Myocyte (in vitro differentiated cells): ENCODE measurements around the gene PXMP4. TPM values are rescaled to one million over a fixed set of nuclear protein-coding genes. Genes with fewer than 3 reads are reported as not detected.
"Not testable (repeated sequence)": the region's sequence is repeated elsewhere in the genome, so short reads cannot be mapped to it uniquely, and the experiment has no call there.

Experiments used
- DNase-seq: peaks from one replicate; pipeline ENCODE4 v3.0.0-alpha.2; 2012; ENCODE audit warnings: low read depth
- total RNA-seq: library from RNA; depleted of rRNA; stranded (reverse); fragments of >200 nt; gene quantifications from 2 replicates; pipeline ENCODE4 v1.2.3, GENCODE V29; 2014

PXMP4 gene
- total RNA-seq, 1 donor from 2014 or later = 6.4 TPM

DNA sequence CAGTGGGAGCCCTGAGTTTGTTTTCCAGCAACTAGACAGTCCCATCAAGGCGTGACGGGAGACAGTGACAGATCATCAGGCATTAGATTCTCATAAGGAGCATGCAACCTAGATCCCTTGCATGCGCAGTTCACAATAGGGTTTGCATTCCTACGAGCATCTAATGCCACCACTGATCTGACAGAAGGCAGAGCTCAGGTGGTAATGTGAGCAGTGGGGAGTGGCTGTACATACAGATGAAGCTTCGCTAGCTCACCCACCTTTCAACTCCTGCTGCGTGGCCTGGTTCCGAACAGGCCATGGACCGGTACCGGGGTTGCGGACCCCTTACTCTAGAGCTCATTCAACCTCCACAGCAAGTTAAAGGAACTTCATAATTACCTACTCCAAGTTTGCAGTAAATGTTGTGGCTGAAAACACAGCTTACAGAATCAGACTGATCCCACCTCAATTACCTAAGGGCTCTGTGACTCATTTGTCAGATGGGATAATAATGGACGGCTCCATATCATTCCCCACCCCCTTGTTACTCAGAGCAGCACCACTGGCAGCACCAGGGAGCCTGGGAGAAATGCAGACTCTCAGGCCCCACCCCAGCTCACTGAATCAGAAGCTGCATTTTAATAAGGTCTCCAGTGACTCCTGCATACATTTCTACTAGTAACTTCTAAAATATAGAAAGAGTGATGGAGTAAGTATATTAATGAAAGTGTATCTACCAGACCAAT, 15.7 kb downstream of the PXMP4 start:
- no peak for DNase-seq

DNA sequence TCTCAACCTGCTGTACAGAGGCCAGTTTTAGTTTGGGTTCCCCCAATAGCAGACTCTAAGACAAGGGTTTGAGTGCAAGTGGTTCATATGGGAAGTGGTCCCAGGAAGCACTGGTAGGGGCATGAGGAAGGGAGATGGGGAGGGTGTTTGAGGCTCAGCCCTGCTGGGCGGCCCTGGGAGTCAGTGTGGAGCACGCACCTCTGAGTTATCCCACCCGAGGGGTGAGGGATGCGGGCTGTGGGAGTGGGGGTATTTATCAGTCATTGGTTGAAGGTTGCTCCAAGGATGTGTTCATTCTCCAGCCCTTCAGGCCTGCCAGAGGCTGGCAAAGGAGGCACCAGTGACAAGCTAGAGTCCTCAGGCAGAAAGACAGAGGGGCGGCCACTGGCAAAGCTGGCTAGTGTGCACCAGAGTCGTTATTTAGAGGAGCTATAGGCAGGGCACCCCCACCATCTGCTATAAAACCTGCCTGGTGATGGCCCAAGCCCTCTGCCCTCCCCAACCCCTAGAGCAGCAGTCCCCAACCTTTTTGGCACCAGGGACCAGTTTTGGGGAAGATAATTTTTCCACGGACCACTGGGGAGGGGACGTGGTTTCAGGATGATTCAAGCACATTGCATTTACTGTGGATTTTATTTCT, 16.5 kb downstream of the PXMP4 start:
- DNase-seq = no peak

GRCh38 chr20:33702861-33703260, 17.2 kb downstream of the PXMP4 start:
- peak; percentile 83 for DNase-seq

- DNase-seq = peak; percentile 9
These were observed 18.3 kb downstream of the PXMP4 start for GRCh38 chr20:33701629-33702450.

GRCh38 chr20:33700696-33701441, 19.2 kb downstream of the PXMP4 start:
- not testable (repeated sequence) for DNase-seq

- not testable (repeated sequence) for DNase-seq
These were observed 21.1 kb downstream of the PXMP4 start for GRCh38 chr20:33698966-33699365.

DNA sequence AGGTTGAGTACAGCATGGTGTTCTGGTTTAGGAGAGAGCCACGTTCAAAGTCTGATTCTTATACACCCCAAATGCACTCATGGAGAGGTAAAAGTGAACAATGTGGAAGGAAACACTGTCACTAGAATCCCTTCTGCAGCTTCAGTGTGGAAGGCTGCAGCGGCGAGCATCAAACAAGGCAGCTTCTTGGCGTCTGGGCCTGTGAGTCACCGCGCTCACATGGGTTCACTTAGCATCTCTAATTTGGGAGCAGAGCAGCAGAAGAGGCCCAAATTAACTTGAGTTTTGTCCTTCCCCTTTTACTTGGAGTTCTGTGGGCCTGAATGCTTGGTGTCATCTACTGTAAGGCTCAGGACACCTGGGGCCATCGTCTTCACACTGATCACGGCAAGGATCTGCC, 23.0 kb downstream of the PXMP4 start:
- DNase-seq = peak; percentile 71

- peak; percentile 80 for DNase-seq
These were observed 23.7 kb downstream of the PXMP4 start for GRCh38 chr20:33696448-33696847.

- peak; percentile 54 for DNase-seq
These were observed 25.5 kb downstream of the PXMP4 start for GRCh38 chr20:33694639-33695012.

GRCh38 chr20:33693741-33694638, 26.1 kb downstream of the PXMP4 start:
- DNase-seq = peak; percentile 13

DNA sequence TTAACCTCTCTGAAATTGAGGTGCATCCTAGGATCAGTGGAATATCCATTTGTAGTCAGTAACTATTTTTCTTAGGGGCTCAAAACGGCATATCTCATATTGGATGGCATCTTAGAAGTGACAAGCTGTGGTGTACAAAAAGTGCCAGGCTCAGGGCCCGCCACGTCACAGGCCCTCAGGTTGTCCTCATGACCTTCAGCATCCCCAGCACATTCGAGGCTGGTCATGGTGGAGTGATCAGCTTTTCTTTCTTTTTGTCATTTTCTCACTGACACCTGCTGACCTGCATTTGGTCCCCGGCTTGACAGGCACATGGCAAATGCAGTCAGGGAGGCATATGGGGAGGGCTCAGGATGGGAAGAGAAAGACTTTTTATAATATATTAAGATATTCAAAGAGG, 26.8 kb downstream of the PXMP4 start:
- DNase-seq = no peak

DNA sequence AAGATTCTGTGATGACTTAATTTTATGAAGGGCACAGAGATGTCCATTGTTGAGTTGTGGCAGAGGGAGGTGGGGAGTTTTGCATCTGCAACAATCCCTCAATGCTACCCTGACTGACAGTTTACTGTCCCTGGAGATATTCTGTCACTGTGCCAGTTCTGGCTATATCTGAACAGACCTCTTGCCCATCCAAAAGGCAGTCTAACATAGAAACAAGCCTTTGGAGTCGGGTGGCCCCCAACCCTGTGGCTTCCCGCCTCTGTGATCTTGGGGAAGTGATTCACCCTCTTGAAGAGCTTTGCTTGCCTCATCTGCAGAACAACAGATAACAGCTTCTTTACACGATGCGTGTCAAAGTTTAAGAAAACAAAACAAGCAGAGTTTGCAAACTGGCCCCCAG, 30.1 kb downstream of the PXMP4 start:
- DNase-seq = peak; percentile 57

- no peak for DNase-seq
These were observed 30.6 kb downstream of the PXMP4 start for GRCh38 chr20:33689493-33689892.

GRCh38 chr20:33688938-33689424, 31.1 kb downstream of the PXMP4 start:
- DNase-seq = no peak

GRCh38 chr20:33687993-33688937, 31.8 kb downstream of the PXMP4 start:
- no peak for DNase-seq

DNA sequence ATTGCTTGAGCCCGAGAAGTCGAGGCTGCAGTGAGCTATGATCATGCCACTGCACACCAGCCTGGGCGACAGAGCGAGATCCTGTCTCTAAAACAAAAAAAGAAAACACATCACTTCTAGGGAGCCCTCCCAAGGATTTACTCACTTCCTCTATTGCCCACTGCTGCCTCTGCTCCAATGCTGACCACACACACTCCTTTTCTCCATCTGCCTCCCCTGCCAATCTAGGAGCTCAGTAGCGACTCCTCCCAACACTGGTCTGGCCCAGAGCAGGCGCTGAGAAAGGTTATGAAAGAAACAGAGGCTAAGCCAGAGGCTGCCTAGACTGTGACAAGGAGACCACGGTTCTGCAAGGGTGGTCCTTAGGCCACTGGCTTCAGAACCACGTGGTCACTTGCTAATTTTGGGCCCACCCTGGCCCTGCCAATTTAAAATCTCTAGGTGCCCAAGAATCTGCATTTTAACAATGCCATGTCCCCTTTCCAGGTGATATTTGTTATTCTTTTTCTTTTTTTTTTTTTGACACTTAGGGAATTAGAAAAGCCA, 32.7 kb downstream of the PXMP4 start:
- DNase-seq = no peak

- DNase-seq = no peak
These were observed 33.1 kb downstream of the PXMP4 start for GRCh38 chr20:33686984-33687366.

DNA sequence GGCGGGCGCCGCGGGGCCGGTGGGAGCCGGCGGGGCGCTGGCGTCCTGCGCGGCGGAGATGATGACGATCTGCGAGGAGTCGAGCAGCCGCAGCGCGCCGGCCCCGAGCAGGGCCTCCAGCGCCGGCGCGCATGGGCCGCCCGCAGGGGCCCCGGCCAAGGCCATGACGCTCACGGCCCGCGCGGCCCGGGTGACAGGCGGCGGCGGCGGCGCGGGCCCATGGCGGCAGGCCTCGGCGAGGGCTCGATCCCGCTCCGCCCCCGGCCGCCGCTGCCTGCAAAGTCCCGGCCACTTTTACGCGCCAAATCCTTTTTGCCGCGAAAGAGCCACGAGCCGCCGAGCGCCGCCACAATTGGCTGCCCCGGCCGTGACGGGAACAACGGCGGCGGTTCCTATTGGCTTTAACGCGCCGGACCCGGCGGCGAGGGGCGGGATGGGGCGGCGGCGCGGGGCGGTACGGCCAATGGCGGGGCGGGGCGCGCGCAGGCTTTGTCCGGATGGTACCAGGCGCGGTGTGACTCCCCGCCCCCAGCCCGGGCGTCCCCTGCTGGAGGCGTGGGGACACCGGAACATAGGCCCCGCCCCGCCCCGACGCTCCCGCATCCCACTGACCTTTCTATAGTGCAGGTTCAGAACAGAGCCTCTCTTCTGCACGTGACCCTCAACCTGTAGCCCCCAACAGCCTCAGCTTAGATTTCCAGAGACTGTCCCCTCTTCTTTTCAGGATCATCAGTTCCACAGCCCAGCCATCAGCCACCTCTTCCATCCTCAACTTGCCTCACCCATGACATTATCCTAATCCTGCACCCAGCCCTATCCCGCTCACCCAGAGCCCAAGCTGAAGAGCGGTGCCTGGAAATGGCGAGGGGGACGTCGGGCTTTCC, 33.8 kb downstream of the PXMP4 start, which contains the start of gene E2F1:
Gene E2F1, minus strand, starts transcription at position 286 of the 884 bp plus-strand sequence. Its CDS starts 121 bp downstream, at position 165.
- DNase-seq = peak; percentile 95
